Sigmoid colon (tissue), 7 donors: ENCODE data around the gene RER1. TPM values are rescaled to one million over a fixed set of nuclear protein-coding genes. Genes with fewer than 3 reads are reported as not detected.

Source experiments
- DNase-seq: peaks from one replicate; pipeline ENCODE4 v3.0.0-alpha.2; 2019
- H3K27ac ChIP-seq, 4 donors: fragments of 200-600 bp; sonication (generic); one replicate each; pipeline ENCODE4 v1.5.1; 2016 to 2019; ENCODE audit warnings: mild to moderate bottlenecking in 1 of 4
- H3K27me3 ChIP-seq, 3 donors: fragments of 200-600 bp; sonication (generic); one replicate each; pipeline ENCODE4 v1.5.1; 2019; ENCODE audit warnings: mild to moderate bottlenecking in 1 of 3
- H3K36me3 ChIP-seq, 4 donors: fragments of 200-600 bp; sonication (generic); one replicate each; pipeline ENCODE4 v1.5.1; 2016 to 2019
- H3K4me1 ChIP-seq, 4 donors: fragments of 200-600 bp; sonication (generic); one replicate each; pipeline ENCODE4 v1.5.1; 2017 to 2019
- H3K4me3 ChIP-seq, 4 donors: fragments of 200-600 bp; sonication (generic); one replicate each; pipeline ENCODE4 v1.5.1; 2017 to 2019; ENCODE audit warnings: mild to moderate bottlenecking in 2 of 4, moderate library complexity in 1 of 4
- H3K9me3 ChIP-seq, 4 donors: fragments of 200-600 bp in 3 of 4; sonication (generic) in 3 of 4; one replicate each; pipeline versions ENCODE4 v1.5.1 to v1.6.1; 2013 to 2019
- EP300 ChIP-seq, 4 donors: sonication (generic); formaldehyde crosslinking; IDR thresholded peaks; one replicate each; pipeline ENCODE4 v1.6.1; 2017; ENCODE audit warnings: antibody characterized with exemption in 4 of 4
- POLR2A ChIP-seq, 2 donors: fragments of 450-650 bp; IDR thresholded peaks; one replicate each; pipeline ENCODE4 v1.6.1; 2016; ENCODE audit warnings: antibody characterized with exemption in 2 of 2, mild to moderate bottlenecking in 2 of 2, moderate library complexity in 2 of 2
- POLR2AphosphoS5 ChIP-seq, 4 donors: sonication (generic); formaldehyde crosslinking; IDR thresholded peaks; one replicate each; pipeline ENCODE4 v1.6.1; 2017; ENCODE audit warnings: antibody characterized with exemption in 4 of 4
- WGBS, 2 donors: extraction: QIAGEN DNeasy Blood & Tissue Kit; methylation state at CpG; one replicate each; pipeline ENCODE4 v1.1.7; 2013; 5-methylcytosine and 5-hydroxymethylcytosine counted together
- intact Hi-C: fragments of 100-400 bp; cut with DNase I; formaldehyde crosslinking; loops from one replicate; pipeline ENCODE4 v1.15.1; 2023
- polyA plus RNA-seq, 3 donors: library from polyadenylated mRNA; stranded (reverse); fragments of 200-250 nt; gene quantifications; one replicate each; pipeline ENCODE4 v1.2.3, GENCODE V29; 2013
- total RNA-seq, 4 donors: library from RNA; depleted of rRNA; stranded (reverse); fragments of >200 nt; gene quantifications; one replicate each; pipeline ENCODE4 v1.1.0, GENCODE V29; 2016
- TF ChIP-seq, protein P1 (sequence below), 4 experiments: fragments of 450-650 bp in 3 of 4; fragments of 200-600 bp in 1 of 4; IDR thresholded peaks; one replicate each; pipeline ENCODE4 v1.5.1; 2016 to 2019; ENCODE audit warnings: antibody characterized with exemption in 4 of 4, mild to moderate bottlenecking in 3 of 4, moderate library complexity in 2 of 4
- donor health status: healthy with polysubstance abuse.
- donor health status: Bipolar disorder and iron deficiency.
- donor health status: healthy.

RER1 gene
- total and polyA plus RNA-seq, 7 donors = 40.8 to 113 (median 51.7) TPM

DNA sequence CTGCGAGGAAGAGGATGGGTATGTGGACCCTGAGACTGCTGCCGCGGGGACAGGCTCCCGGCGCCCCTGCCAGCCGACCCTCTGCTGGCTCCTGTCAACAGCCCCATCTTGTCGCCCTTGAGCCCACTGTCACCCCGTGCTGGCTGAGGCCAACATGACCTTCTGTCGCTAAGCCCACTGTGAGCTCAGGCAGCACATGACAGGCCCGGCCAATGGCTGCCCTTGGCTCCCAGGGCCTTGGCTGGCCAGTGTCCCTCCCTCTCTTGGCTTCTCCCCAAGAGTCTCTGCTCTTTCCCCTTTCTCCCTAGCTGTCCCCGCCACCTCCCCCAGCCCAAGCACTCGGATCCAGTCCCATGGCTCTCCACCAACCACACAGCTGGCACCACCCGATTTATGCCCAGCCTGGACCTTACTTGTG lies 17.2 kb downstream of the RER1 start:
- H3K36me3 ChIP-seq = peaks cover 18 to 50% (median 30%) of the 10 kb centered on the region in 4 donors
- H3K27me3 ChIP-seq = no peaks in the 10 kb centered on the region
- peaks cover 0 to 23% (median 17%) of the 10 kb centered on the region in 4 donors for H3K4me1 ChIP-seq
- H3K9me3 ChIP-seq = no peaks in the 10 kb centered on the region
- no peak overlapping the region for H3K27ac ChIP-seq
- no peak overlapping the region for H3K4me3 ChIP-seq
- no peak for DNase-seq
- intact Hi-C loops = no loop called here
- TF ChIP-seq EP300 (IDR thresholded peaks at IDR 0.05) (no peak), POLR2AphosphoS5 (IDR thresholded peaks at IDR 0.05) (no peak), POLR2A (IDR thresholded peaks at IDR 0.05) (no peak)
- TF ChIP-seq, protein P1, sequence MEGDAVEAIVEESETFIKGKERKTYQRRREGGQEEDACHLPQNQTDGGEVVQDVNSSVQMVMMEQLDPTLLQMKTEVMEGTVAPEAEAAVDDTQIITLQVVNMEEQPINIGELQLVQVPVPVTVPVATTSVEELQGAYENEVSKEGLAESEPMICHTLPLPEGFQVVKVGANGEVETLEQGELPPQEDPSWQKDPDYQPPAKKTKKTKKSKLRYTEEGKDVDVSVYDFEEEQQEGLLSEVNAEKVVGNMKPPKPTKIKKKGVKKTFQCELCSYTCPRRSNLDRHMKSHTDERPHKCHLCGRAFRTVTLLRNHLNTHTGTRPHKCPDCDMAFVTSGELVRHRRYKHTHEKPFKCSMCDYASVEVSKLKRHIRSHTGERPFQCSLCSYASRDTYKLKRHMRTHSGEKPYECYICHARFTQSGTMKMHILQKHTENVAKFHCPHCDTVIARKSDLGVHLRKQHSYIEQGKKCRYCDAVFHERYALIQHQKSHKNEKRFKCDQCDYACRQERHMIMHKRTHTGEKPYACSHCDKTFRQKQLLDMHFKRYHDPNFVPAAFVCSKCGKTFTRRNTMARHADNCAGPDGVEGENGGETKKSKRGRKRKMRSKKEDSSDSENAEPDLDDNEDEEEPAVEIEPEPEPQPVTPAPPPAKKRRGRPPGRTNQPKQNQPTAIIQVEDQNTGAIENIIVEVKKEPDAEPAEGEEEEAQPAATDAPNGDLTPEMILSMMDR (IDR thresholded peaks at IDR 0.05) = no peak
- 90 to 94% methylated on average over 13 of the region's 13 CpGs for WGBS, 2 donors

DNA sequence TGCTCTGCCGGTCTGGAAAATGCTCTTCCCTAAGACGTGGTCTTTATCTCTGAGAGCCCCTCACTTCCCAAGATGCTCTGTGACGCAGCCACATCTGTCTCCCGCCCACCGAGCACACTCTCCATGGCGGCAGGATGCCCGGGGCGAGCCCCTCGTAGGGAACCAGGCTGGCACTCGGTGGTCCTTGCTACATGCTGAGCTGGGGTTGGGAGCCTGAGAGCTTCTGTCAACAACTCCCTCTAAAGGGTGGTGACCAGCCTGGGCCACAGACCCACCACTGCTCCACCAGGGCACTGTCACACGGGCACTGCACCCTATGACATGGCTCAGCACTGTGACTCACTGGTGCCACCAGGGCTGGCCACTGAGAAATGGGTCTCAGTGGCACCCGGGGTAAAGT lies 18.1 kb downstream of the RER1 start:
- H3K27ac ChIP-seq = no peak overlapping the region
- intact Hi-C loops = loop anchor here (5.0 to 10.0 kb wide), 6 partner anchors 235 to 1493 kb away; partner anchors contain the start of genes C1orf174, CALML6, CEP104 and DFFB
- H3K4me1 ChIP-seq = peaks cover 0 to 31% (median 26%) of the 10 kb centered on the region in 4 donors
- H3K27me3 ChIP-seq = no peaks in the 10 kb centered on the region
- TF ChIP-seq, protein P1 (IDR thresholded peaks at IDR 0.05) = no peak
- TF ChIP-seq POLR2AphosphoS5 (IDR thresholded peaks at IDR 0.05) (no peak), POLR2A (IDR thresholded peaks at IDR 0.05) (no peak), EP300 (IDR thresholded peaks at IDR 0.05) (no peak)
- H3K36me3 ChIP-seq = peaks cover 9 to 42% (median 24%) of the 10 kb centered on the region in 4 donors
- WGBS, 2 donors = 94 to 96% methylated on average over 12 of the region's 12 CpGs
- DNase-seq = no peak
- no peaks in the 10 kb centered on the region for H3K9me3 ChIP-seq
- no peak overlapping the region for H3K4me3 ChIP-seq

DNA sequence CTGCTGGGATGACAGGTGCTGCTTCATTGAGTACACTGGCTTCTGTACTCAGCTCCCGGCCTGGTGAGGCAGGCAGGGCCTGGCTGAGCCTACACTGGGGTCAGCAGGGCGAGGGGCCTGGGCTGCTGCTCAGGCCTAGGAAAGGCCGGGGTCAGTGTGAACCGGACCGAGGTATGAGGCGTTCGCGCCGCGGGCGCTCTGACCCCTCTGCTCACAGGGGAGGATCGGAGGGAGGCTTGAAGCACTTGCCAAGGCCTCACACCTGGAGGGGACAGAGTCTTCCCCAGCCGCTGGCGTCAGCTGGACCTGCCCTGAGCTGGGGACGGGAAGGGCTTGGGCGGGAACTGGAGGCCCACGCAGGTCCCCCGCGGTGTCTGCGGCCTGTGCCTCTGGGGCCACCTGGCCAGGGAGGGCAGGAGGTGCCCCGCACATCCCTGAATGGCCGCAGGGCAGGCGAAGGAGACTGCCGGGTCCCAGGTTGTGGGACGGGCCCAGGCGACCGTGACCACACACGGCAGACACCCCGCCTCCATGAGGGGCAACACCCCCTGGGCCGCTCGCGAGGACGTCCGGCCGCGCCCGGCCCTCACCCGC lies 20.3 kb downstream of the RER1 start:
- no peak for DNase-seq
- intact Hi-C loops = loop anchor here (1.0 to 10.0 kb wide), 9 partner anchors 21 to 1490 kb away; partner anchors contain the start of genes C1orf174, CALML6, CEP104 and DFFB
- Histone ChIP-seq H3K4me3 (peak overlapping the region; percentile 45 to 97 (median 84)), H3K36me3 (peaks cover 7 to 20% (median 10%) of the 10 kb centered on the region in 4 donors), H3K4me1 (peaks cover 0 to 31% (median 26%) of the 10 kb centered on the region in 4 donors), H3K9me3 (no peaks in the 10 kb centered on the region), H3K27me3 (peaks cover 0 to 15% (median 6%) of the 10 kb centered on the region in 3 donors), H3K27ac (peak overlapping the region; percentile 86 to 93 (median 90))
- WGBS, 2 donors = 3 to 5% methylated on average over 38 of the region's 38 CpGs
- no peak for TF ChIP-seq POLR2AphosphoS5 (IDR thresholded peaks at IDR 0.05)
- TF ChIP-seq EP300 (IDR thresholded peaks at IDR 0.05) = no peak
- TF ChIP-seq POLR2A (IDR thresholded peaks at IDR 0.05) = no peak
- TF ChIP-seq, protein P1 (IDR thresholded peaks at IDR 0.05) = no peak

DNA sequence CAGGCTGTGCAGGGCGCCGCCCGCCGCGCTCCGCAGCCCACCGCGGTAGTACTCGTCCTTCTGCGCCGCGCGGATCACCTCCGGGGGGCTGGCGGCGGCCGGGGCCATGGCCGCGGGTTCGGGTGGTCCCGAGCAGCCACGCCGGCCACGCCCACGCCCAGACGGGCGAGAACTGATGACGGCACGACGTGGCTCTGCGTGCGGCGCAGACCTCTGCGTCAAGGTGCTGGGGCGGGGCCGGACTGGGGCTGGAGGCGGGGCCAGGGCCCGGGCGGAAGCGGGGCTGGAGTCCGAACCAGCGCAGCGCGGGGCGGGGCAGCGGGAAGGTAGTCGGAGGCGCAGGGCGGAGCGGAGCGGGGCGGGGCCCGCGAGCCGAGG lies 20.7 kb downstream of the RER1 start, which contains the start of gene PEX10:
Gene PEX10, minus strand, starts transcription at position 170 of the 378 bp plus-strand sequence. Its CDS starts 62 bp downstream, at position 108.
- peaks cover 0 to 31% (median 26%) of the 10 kb centered on the region in 4 donors for H3K4me1 ChIP-seq
- H3K27me3 ChIP-seq = peaks cover 1 to 20% (median 11%) of the 10 kb centered on the region in 3 donors
- peak; percentile 98 for DNase-seq
- WGBS, 2 donors = 0 to 1% methylated on average over 55 of the region's 55 CpGs
- H3K36me3 ChIP-seq = peaks cover 7 to 15% (median 8%) of the 10 kb centered on the region in 4 donors
- H3K27ac ChIP-seq = peak within 1 kb of the TSS; percentile 86 to 93 (median 90)
- intact Hi-C loops = loop anchor here (1.0 to 10.0 kb wide), 9 partner anchors 21 to 1490 kb away; partner anchors contain the start of genes C1orf174, CALML6, CEP104 and DFFB
- TF ChIP-seq POLR2AphosphoS5 (IDR thresholded peaks at IDR 0.05) (peak in 3 of 4 donors; percentile 19 to 78 (median 78)), EP300 (IDR thresholded peaks at IDR 0.05) (peak in 1 of 4 donors; percentile 14), POLR2A (IDR thresholded peaks at IDR 0.05) (peak in 1 of 2 donors; percentile 13)
- TF ChIP-seq, protein P1 (IDR thresholded peaks at IDR 0.05) = no peak
- no peaks in the 10 kb centered on the region for H3K9me3 ChIP-seq
- H3K4me3 ChIP-seq = peak within 1 kb of the TSS; percentile 65 to 97 (median 84)
